ENCODE measurements around the gene UBA3.

UBA3 gene

DNA sequence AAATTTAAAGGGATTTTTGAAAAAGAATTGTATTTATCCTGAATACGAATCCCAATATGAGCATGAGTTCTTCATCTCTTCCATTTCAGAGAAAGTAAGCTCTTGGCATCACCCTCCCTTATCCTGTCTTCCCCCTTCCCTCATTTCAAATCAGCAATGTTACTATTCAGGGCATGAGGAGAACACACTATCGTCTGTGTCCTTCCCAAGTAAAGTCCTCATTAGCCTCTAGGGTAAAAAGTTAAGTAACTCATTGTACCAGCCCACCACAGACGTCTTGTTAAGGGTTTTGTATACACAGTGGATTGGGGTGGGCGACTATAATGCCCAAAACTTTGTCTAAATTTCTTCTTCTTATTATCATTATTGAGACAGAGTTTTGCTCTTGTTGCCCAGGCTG, 19.4 kb upstream of the UBA3 start:
- no peak for DNase-seq

GRCh38 chr3:69097407-69098086, 17.4 kb upstream of the UBA3 start:
- no peak for DNase-seq

DNA sequence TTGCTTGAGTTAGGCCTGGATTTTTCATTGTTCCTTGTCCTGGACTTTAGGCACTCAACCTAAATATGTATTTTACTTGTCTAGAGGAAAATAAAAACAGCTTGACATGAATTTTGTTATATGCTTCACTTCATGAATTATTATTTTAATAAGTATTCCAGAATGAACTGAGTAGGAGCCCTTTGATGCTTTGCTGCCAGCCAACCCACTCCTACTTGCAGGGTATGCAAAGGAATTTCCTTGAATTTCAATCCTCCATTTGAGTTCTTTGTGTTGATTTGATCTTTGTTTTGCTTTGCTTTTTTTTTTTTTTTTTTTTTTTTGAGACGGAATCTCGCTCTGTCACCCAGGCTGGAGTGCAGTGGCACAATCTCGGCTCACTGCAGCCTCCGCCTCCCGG, 16.1 kb upstream of the UBA3 start:
- no peak for DNase-seq

GRCh38 chr3:69095636-69096035, 15.5 kb upstream of the UBA3 start:
- DNase-seq = no peak

GRCh38 chr3:69094467-69095205, 14.5 kb upstream of the UBA3 start:
- peak in 2 of 56 donors; percentile 14 to 24 for DNase-seq

DNA sequence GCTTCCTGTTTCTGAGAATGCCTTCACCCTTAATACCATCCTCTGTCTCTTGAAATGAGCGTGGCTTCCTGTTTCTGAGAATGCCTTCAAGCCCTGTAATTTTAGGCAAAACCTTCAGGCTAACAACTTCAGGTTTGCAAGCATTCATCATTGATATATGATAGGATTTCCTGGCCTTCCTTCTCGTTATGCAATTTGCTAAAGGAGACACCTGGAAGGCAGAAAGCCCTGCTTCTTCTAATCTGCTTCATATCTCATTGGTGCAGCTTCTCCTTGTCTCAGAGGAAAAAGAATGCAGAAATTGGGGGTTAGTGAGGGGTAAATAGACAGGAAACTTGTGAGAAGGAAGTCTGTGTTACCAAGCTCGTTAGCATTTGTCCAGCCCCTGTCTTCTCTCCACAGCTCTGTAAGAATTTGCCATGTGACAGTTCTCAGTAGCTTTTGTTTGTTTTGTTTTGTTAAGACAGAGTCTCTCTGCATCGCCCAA, 11.9 kb upstream of the UBA3 start:
- DNase-seq = peak in 8 of 56 donors; percentile 14 to 40 (median 24)

DNA sequence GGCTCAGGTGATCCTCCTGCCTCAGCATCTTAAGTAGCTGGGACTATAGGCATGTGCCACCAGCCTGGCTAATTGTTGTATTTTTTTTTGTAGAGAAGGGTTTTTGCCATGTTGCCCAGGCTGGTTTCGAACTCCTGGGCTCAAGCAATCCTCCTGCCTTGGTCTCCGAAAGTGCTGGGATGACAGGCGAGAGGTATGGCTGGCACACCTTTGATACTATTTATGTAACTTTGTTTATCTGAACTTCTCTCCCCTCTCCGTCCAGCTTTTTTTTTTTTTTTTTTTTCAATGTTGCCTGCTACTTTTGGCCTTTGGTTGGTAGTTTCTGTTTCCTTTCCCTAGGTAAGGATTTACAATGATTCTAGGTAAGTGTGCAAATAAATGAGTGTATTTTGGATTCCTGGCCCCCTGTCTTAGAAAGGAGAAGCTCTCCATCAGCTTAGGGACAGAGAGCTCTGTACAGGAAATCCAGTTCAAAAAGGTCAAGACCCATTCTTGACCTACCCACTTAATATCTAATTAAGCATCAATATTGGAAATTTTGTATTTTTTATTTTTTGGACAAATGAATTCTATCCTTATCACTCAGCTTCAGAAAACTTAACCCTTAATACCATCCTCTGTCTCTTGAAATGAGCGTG, 11.3 kb upstream of the UBA3 start:
- no peak for DNase-seq

DNA sequence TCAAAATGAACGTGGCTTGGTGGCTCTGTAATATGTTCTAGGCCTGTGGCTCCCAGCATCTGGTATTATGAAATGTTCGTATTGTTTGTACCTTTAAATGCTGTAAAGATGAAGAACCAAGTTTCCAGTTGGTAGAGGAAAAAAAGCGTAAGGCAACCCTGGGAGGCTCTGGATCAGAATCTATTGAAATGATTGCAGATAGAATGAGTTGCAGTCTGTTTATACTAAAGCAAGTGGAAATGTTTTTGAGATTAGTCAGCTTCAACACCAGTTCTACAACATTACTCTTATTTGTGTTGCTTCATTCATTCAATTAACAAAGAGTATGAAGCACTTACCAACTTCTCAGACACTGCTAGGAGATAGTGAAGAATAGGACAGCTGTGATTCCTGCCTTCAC, 9.9 kb upstream of the UBA3 start:
- no peak for DNase-seq

DNA sequence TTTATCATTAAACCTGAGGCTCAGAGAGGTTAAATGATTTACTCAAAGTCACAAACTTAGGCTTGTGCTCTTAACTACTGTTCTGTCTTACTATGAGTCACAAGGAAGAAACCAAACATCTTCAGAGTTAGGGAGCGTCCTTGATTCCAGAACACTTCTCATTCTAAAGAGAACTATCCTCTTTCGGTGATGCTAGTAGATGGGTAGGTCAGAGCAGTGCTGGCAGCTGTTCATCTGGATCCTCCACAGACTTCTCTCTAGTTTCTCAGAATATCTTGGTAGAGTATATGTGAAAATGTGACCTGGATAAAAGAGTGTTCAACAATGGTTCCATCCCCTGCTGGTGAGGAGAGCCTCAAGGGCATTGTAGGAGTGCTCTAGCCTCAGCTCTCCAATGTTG, 7.9 kb upstream of the UBA3 start:
- no peak for DNase-seq

DNA sequence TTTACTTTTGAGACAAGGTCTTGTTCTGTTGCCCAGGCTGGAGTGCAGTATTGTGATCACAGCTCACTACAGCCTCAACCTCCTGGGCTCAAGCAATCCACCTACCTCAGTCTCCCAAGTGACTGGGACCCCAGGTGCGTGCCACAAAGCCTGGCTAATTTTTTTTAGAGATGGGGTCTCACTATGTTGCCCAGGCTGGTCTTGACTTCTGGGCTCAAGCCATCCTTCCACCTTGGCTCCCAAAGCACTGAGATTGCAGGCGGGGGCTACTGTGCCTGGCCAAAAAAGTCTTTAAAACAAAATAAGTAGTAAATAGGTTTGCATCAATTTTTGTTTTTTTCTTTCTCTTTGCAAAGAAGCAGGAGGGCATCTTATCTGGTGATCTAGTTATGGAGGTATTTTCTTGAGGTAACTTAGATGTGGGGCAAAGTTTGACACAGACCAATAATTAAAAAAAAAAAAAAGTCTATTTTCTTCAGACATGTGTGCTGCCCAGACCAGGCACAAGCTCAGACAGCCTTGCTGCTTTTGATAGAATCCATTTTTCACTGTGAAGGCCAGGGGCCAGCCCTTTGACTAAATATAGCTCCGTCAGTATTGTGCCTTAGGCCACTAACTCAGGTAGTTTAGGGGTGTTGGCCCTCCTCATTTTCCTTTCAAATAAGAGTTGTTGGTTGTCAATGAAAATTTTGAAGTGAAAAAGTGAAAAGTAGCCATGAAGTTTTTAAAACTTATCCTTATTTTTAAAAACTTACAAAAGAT, 7.0 kb upstream of the UBA3 start:
- no peak for DNase-seq

DNA sequence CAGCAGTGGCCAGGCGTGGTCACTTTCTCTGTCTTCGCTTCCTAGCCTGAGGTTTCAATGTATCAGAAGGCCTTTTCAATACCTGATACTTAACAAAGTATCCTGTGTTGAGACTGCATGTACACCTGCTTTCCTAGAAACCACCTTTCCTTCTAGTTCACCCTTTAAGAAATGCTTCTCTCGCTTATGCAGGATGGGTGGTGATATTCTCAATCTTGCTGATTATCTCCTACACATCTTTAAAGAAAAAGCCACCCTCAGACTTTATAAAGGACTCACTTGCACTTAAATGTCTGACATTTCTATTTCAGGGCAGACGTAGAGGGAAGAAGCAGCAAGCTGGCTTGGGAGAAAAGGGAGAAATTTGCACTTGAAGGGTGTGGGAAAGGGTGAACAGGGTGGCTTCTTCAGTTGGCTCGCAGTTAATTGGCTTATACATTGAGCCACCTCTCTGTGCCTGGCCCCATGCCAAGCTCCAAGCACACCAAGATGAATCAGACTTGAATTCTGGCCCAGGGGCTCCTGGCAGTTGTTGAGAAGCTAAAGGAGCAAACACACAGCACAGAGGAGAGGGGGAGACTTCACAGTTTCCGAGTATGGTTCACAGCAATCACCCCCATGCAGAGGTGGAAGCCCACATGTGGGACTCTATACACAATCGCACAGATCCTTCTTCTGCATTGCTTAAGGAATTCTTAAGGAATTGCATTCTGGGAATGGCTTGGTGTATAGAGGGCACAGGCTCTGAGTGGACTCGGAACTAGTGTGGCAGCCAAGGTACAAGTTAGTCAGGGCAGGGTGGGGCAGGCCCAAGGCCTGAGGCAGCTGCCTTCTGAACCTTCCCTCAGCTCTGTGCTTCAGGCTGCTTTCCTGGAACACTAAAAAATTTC, 5.9 kb upstream of the UBA3 start:
- DNase-seq = peak in 54 of 56 donors; percentile 23 to 96 (median 62)

DNA sequence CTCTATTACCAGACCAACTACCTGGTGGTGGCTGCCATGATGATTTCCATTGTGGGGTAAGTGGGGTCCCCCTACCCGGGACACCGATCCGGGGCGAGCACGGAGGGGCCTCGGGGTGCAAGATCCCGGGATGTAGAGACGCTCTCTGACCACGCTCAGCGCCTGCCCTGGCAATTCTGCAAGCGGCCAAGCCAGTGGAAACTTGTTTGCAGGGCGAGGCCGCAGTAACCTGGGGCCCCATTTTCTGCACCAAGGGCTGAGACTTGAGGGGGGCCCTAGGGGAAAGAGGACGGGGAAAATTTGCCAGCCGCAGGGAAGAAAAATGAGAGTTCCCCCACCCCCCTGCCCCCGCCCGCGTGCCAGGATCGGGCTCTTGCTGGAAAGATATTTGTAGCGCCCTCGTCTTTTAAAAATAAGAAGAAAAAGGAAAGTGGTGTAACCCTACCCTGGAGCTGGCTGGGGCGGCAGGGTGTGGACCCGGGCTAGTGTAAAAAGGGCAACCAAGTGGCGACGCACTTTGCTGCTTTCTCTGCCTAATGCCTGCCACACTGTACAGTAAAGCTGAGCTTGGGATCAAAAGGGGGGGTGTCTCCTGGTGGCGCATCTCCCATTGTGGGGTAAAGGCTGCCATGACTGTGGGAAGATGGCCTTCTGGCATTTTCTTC, 5.1 kb upstream of the UBA3 start:
- DNase-seq = peak in 45 of 56 donors; percentile 20 to 80 (median 55)

GRCh38 chr3:69084326-69085167, 4.4 kb upstream of the UBA3 start, which contains the start of gene ARL6IP5:
ARL6IP5 (plus strand) TSS chr3:69084937; CDS start chr3:69085048, 111 bp downstream.
- DNase-seq = peak; percentile 62 to 97 (median 91)

DNA sequence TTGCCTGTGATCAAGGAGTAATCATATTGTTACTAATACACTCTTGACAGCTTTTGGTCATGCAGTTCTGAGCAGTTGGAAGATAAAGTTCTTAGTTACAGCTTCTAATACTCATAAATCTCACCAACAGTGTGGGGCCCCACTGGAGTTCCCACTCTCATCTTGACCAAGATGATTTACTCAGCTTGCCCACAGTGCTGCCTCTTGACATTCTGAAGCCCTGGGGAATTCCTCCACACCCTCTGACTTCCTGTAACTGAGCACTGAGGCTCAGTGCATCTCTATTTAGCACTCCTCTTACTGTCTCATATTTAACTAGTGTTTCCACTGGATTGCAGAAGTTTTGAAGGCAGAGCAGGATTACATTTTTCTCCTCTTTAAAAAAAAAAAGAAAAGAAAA, 2.6 kb upstream of the UBA3 start:
- peak in 8 of 56 donors; percentile 7 to 42 (median 22) for DNase-seq

DNA sequence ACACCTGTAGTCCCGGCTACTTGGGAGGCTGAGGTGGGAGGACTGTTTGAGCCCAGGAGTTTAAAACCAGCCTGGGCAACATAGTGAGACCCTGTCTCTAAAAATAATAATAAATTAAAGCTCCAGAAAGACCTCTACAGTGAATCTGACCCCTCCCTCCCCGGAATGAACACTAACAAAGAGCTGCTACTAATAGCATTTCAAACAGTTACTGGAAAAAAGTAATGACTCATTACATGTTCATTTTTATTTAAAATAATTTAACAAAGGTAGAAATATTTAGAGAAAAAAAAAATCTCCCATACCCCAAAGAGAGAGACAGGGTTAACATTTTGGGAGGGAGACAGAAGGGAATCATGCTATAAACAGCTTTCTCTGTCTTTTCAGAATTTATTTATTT, 2.2 kb upstream of the UBA3 start:
- DNase-seq = no peak

DNA sequence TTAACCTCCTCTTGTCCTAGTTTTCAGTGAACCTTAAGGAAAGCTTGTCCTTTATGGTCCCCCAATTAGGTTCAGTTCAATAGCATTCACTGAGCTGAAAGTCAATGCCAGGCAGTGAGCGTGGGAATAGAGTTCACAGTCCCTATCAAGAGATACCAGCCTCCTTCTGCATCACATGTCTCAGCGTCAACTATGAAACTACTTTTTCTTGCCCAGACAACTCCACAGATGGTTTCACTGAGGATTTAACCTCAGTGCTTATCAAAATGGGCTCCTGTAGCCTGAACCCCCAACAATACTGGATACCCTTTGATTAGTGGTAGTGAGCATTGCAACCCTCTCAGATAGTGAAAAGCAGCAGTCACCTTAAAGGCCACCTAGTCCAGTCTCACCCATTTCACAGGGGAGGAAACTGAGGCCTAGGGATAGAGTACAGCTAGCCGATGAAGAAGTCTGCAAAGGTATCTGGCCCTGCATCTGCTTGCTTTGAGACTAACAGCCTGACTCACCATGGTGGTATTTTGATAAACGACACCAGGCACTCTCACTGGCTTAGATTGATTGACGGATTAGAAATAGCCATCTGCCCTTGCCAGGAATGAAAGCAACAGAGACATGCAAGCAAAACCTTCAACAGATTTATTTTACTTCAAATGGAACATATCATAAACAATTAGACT, 1.6 kb upstream of the UBA3 start:
- no peak for DNase-seq

GRCh38 chr3:69079269-69080159, 651 bp downstream of the UBA3 start:
- DNase-seq = peak in 6 of 56 donors; percentile 20 to 66 (median 44)

Measured in nucleus accumbens (tissue), 56 donors.